NCI-H2171 (cell line): ENCODE data around the gene KIRREL2.
"Not testable (repeated sequence)": the region's sequence is repeated elsewhere in the genome, so short reads cannot be mapped to it uniquely, and the experiment has no call there.

ENCODE experiments used
- DNase-seq: peaks from one replicate; lab custom pipeline; 2025; lab: John Stamatoyannopoulos, UW

KIRREL2 gene

GRCh38 chr19:35897706-35898451 is 41.2 kb downstream of the KIRREL2 start:
- no peak for DNase-seq

GRCh38 chr19:35898499-35898809 is 41.7 kb downstream of the KIRREL2 start:
- DNase-seq = no peak

DNA sequence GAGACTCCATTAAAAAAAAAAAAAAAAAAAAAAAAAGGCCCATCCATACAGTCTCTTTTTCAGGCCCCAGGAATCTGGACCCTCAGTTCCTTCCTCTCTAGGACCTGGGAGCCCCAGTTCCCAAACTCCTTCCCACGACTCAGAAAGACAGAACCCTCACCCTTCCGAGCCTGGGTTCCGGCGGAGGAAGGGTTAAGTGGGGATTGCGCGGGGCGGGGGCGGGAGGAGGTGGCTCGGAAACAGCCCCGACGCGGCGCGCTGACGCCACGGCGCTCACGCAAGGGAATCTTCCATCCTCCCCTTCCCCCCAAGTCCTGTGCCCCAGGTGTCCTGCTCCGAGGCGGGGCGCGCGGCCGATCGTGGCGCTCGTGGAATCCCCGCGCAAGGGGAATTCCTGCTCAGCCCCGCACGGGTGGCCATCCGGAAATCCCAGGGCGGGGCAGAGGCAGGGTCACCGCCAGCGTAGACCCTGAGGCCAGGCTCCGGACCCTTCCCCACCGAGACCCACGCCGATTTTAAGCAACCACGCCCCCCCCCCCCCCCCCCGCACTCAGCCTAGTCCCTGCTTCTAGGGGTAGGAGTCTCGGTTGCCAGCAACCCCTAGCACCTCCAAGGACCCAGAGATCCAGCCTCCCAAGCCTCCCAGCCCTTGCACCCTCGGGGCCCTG is 43.0 kb downstream of the KIRREL2 start:
- peak; percentile 80 for DNase-seq

GRCh38 chr19:35901055-35901644 is 44.4 kb downstream of the KIRREL2 start:
- no peak for DNase-seq

DNA sequence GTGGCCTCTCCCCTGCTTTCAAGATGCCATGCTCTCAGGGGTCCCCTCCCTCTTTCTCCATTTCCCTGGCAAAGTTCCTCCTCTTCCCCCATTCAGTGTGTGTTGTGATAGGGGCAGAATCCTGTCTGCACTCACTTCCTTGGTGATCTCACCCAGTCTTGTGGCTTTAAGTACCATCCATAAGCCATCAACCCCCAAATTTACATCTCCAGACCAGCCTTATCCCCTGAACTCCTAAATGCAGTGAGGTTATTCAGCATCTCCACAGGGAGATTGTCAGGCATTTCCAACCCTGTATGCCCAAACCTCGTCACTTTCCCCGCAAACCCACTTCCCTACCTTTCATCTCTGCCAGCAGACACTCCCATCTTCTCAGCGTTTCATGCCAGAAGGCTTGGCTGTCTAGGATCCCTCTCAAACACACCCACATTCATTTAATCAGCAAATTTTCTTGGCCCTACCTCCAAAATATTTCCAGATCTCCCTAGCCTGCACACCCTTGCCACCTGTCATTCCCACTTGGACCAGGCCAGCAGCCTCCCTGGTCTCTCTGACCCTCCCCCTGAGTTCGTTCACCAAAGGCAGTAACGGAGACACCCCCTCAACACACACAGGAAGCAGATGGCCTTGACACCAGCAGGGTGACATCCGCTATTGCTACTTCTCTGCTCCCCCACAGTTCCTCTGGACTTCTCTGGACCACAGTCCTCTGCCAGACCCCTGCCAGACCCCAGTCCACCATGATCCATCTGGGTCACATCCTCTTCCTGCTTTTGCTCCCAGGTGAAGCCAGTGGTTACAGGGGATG is 45.3 kb downstream of the KIRREL2 start, which contains the start of gene HCST:
TSS of gene HCST (plus strand) at position 676 of the 808 bp plus-strand sequence. CDS start at position 741, 65 bp downstream.
- DNase-seq = no peak

DNA sequence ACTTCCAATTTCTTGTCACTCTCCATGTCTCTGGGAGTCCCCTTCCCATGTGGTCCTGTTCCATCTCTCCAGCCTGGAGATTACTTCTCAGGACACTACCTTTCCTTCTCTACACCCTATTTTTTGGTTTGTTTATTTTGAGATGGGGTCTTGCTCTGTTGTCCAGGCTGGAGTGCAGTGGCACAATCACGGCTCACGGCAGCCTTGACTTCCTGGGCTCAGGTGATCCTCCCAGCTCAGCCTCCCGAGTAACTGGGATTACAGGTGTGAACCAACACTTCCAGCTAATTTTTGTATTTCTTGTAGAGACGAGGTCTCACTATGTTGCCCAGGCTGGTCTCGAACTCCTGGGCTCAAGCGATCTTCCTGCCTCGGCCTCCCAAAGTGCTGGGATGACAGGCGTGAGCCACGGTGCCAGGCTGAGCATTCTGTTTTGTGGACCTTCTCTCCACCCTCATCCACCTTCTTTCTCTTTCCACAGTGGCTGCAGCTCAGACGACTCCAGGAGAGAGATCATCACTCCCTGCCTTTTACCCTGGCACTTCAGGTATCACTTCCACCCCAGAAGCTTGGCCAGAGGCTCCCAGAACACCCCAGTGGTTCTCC is 46.3 kb downstream of the KIRREL2 start:
- DNase-seq = no peak

GRCh38 chr19:35903550-35904179 is 47.0 kb downstream of the KIRREL2 start:
- DNase-seq = no peak

GRCh38 chr19:35904311-35905068 is 47.8 kb downstream of the KIRREL2 start:
- DNase-seq = no peak

- DNase-seq = no peak
These were observed 48.5 kb downstream of the KIRREL2 start for GRCh38 chr19:35905178-35905727.

- DNase-seq = no peak
These were observed 50.6 kb downstream of the KIRREL2 start for GRCh38 chr19:35907377-35907745.

GRCh38 chr19:35908010-35908441 is 51.3 kb downstream of the KIRREL2 start, which contains the start of gene TYROBP:
Gene TYROBP (minus strand): TSS chr19:35908295. CDS start chr19:35908228, 67 bp downstream.
- no peak for DNase-seq

DNA sequence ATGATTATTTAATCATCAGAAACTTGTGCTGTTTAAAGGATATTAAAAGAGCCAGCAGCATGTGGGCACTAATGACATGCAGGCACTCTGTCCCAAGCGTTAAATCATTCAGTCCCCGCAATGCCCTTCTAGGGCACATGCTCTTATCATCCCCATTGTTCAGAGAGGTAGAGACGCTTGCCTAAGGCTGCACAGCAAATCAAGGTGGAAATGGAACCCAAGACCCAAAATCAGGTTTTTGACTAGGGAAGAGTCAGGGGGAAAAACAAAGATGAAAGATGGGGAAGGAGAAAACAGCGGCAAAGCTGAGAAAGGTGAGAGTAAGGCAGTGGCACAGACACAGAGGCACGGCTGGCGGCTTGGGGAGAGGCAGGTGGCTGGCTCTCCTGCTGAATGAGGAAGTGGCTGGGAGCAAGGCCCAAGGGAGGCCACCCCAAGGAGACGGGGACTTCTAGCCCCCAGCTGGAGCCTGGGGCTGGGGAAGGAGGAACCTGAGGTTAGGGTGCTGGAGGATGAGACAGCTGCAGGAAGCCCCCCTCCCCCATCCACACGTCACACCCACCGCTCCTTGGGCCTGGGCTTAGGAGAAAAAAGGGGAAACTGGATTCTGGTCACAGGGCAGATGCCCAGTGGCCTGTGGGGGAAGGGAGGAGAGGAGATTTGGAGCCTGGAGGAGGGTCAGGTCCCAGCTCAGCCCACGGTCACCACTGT is 52.4 kb downstream of the KIRREL2 start:
- no peak for DNase-seq

DNA sequence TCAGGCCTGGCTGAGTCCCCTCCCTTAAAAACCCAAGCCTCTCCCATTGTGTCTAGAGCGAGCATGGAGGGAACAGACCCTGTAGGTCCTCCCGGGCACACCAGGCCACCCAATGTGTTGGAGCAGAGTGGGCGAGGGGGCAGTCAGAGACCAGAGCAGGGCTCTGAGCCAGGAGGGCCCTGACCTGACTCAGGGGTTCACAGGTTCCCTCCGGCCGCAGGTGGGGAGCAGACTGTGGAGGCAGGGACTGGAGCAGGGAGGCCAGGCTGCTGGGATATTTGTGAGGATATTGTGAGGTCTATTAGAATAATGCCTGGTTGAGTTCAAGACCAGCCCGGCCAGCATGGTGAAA is 52.9 kb downstream of the KIRREL2 start:
- DNase-seq = no peak

DNA sequence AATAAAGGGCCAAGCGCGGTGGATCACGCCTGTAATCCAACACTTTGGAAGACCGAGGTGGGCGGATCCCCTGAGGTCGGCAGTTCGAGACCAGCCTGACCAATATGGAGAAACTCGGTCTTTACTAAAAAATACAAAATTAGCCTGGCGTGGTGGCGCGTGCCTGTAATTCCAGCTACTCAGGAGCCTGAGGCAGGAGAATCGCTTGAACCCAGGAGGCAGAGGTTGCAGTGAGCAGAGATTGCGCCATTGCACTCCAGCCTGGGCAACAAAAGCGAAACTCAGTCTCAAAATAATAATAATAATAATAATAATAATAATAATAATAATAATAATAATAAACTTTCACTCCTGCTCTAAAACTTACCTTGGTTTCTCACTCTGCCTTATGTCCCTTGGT is 53.6 kb downstream of the KIRREL2 start:
- not testable (repeated sequence) for DNase-seq

DNA sequence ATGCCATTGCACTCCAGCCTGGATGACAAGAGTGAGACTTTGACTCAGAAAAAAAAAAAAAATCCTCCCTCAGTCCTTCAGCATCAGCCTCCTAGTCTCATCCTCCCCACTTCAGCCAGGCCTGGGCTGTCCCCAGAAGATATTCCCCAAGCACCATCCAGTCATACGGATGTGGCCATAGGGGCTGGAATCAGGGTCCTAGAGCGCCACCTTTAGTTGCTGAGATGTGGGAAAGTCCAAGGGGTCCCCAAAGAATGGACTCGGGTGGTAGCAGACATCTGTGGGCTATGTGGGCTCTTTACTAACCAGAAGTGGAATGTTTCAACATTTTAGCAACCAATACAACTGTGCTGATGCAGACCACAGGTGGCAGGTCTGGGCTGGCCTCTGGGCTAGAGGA is 54.5 kb downstream of the KIRREL2 start:
- no peak for DNase-seq

DNA sequence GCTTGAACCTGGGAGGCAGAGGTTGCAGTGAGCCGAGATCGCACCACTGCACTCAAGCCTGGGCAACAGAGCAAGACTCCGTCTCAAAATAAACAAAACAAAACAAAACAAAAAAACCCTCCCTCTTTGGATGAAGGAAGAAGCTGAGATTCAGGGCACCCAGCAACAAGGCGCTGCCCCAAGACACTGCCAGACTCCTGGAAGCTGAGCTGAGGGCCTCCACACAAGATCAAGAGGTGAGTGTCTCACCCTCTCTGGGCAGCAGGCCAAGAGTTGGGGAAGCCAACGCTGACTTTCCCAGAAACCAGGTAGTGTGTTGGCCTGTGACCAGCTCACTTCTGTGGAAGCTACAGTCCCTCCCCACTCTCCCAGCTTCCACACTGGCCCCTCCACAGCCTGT is 55.1 kb downstream of the KIRREL2 start:
- no peak for DNase-seq

DNA sequence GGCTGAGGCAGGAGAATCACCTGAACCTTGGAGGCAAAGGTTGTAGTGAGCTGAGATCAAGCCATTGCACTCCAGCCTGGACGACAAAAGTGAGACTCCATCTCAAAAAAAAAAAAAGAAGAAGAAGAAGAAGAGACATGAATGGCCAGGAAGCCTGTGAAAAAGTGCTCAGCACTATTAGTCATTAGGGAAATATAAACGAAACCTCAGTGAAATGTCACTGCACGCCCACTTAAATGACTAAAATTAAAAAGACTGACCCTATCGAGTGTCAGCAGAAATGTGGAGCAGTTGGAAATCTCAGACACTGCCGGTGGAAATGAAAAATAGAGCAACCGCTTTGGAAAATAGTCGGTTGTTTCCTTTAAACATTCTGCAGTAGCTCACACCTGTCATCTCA is 56.9 kb downstream of the KIRREL2 start:
- no peak for DNase-seq

DNA sequence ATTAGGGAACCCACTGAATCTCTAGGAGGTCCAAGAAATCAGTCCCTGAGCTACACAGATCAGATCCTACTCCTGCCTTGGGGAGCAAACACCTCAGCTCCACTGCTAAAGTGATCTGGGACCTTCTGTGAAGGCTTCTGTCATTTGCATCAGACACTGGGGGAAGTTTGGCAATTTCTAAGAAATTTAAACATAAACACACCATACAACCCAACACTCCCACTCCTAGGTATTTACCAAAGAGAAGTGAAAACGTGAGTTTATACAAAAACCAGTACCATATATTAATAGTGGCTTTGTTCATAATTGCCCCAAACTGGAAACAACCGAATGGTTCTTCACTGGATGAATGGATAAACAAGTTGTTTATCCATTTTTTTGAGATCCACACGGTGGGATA is 58.7 kb downstream of the KIRREL2 start:
- no peak for DNase-seq
